HG03103 (cell line): ENCODE measurements around the gene EIF3F.
A peak's percentile ranks its signal among the peaks of the same experiment; 100 is the strongest.

Experiments
- ATAC-seq: cut with Tn5 transposase; IDR thresholded peaks from one replicate; pipeline ENCODE4 v1.9.1; 2021; ENCODE audit warnings: low read depth; ENCODE audit not compliant: unreplicated experiment

The EIF3F gene

GRCh38 chr11:8020244-8020597, 33.1 kb downstream of the EIF3F start:
- no peak for ATAC-seq

GRCh38 chr11:8021920-8022319, 34.8 kb downstream of the EIF3F start:
- ATAC-seq, result no peak

GRCh38 chr11:8022876-8023275, 35.7 kb downstream of the EIF3F start:
- no peak for ATAC-seq

- ATAC-seq, result no peak
These were observed 36.9 kb downstream of the EIF3F start for GRCh38 chr11:8023831-8024555.

- ATAC-seq, result no peak
These were observed 38.0 kb downstream of the EIF3F start for GRCh38 chr11:8025123-8025522.

- ATAC-seq, result no peak
These were observed 38.7 kb downstream of the EIF3F start for GRCh38 chr11:8025816-8026215.

- no peak for ATAC-seq
These were observed 39.8 kb downstream of the EIF3F start for GRCh38 chr11:8026982-8027381.

GRCh38 chr11:8028766-8029165, 41.6 kb downstream of the EIF3F start:
- ATAC-seq, result no peak

GRCh38 chr11:8030526-8031247, 43.5 kb downstream of the EIF3F start:
- no peak for ATAC-seq

GRCh38 chr11:8031248-8032115, 44.3 kb downstream of the EIF3F start:
- ATAC-seq, result no peak

GRCh38 chr11:8032122-8032521, 45.0 kb downstream of the EIF3F start:
- ATAC-seq, result no peak

GRCh38 chr11:8032576-8033304, 45.6 kb downstream of the EIF3F start:
- no peak for ATAC-seq

- ATAC-seq, result peak; percentile 83
These were observed 46.4 kb downstream of the EIF3F start for GRCh38 chr11:8033305-8034105.

GRCh38 chr11:8034106-8034585, 47.0 kb downstream of the EIF3F start:
- ATAC-seq, result no peak

GRCh38 chr11:8034604-8035190, 47.6 kb downstream of the EIF3F start:
- no peak for ATAC-seq

- ATAC-seq, result no peak
These were observed 48.2 kb downstream of the EIF3F start for GRCh38 chr11:8035200-8035855.

- ATAC-seq, result no peak
These were observed 49.1 kb downstream of the EIF3F start for GRCh38 chr11:8036002-8036802.

- ATAC-seq, result no peak
These were observed 49.8 kb downstream of the EIF3F start for GRCh38 chr11:8036986-8037385.
